ENCODE measurements around the gene DGKB. TPM values are rescaled to one million over a fixed set of nuclear protein-coding genes. Genes with fewer than 3 reads are reported as not detected.

The DGKB gene
- total RNA-seq, 1 donor from 2014 or later = 0.32 TPM

DNA sequence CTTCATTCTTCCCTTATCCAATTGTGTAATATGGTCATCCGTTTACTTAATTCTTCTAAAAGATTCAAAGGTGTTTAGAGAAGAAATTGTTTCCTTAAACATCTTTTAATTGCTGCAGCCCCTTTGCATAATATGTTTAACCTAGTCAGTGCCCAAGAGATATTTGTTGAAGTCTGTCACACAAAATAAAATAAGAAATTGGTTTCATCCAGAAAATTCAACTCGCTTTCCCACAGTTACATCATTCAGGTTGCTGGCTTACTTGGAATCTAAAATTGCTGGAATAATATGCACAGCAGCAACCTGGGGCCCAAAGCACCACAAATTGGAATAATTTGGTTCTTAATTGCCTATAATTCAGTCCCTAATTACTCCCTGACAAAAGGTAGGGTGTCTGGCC is 758.0 kb downstream of the DGKB start:
- Mint-ChIP-seq H3K4me3 (ENCODE audit: unreplicated experiment) (no peak overlapping the region), H3K4me1 (ENCODE audit: unreplicated experiment) (no peaks in the 10 kb centered on the region), H3K27ac (ENCODE audit: unreplicated experiment) (no peak overlapping the region), H3K9me3 (ENCODE audit: unreplicated experiment) (no peaks in the 10 kb centered on the region), H3K27me3 (ENCODE audit: unreplicated experiment) (peaks cover 5% of the 10 kb centered on the region), H3K36me3 (ENCODE audit: unreplicated experiment) (no peaks in the 10 kb centered on the region)
- no peak for TF ChIP-seq CTCF (IDR thresholded peaks at IDR 0.05)
- no peak for DNase-seq (ENCODE audit: extremely low spot score, unreplicated experiment)

DNA sequence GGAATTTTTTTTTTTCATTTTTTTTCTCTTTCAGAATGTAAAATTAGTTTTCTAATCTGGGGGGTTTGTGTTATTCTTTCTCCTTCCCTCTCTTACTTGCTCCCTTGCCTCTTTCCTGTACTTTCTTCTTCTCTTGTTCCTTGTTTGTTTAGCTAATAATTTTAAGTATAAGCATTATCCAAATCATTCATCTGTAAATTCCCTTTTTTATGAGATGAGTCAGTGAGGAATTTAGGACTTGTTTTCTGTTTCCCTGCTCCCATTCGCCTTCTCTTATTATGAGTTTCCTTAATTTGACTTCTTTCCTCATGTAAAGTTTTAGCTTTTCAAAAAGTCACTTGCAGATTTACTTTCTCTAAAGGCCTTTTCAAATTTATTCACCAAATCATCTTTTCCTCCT is 758.4 kb downstream of the DGKB start:
- no peak overlapping the region for H3K27ac Mint-ChIP-seq (ENCODE audit: unreplicated experiment)
- no peaks in the 10 kb centered on the region for H3K9me3 Mint-ChIP-seq (ENCODE audit: unreplicated experiment)
- H3K4me3 Mint-ChIP-seq (ENCODE audit: unreplicated experiment) = no peak overlapping the region
- no peak for TF ChIP-seq CTCF (IDR thresholded peaks at IDR 0.05)
- H3K4me1 Mint-ChIP-seq (ENCODE audit: unreplicated experiment) = no peaks in the 10 kb centered on the region
- no peak for DNase-seq (ENCODE audit: extremely low spot score, unreplicated experiment)
- H3K36me3 Mint-ChIP-seq (ENCODE audit: unreplicated experiment) = no peaks in the 10 kb centered on the region
- peaks cover 5% of the 10 kb centered on the region for H3K27me3 Mint-ChIP-seq (ENCODE audit: unreplicated experiment)

DNA sequence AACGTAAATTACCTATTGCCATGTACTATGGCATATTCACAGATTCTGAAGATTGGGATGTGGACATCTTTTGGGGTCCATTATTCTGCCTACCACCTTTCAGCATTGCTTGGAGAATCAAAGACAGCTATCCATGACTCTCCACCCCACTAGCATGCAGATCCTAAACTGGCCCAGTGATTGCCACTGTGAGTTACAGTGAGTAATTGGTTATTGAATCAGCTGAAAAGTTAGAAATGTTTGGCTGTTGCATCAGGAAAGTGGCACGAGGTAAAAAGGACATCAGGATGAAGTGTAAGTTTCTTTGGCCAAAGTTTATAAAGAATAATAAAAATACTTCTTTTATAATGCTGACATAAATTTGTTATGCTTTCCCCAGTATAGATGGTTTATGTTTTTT is 764.9 kb downstream of the DGKB start:
- Mint-ChIP-seq H3K27ac (ENCODE audit: unreplicated experiment) (no peak overlapping the region), H3K9me3 (ENCODE audit: unreplicated experiment) (no peaks in the 10 kb centered on the region), H3K4me1 (ENCODE audit: unreplicated experiment) (no peaks in the 10 kb centered on the region), H3K36me3 (ENCODE audit: unreplicated experiment) (no peaks in the 10 kb centered on the region), H3K27me3 (ENCODE audit: unreplicated experiment) (peaks cover 3% of the 10 kb centered on the region), H3K4me3 (ENCODE audit: unreplicated experiment) (no peak overlapping the region)
- no peak for TF ChIP-seq CTCF (IDR thresholded peaks at IDR 0.05)
- no peak for DNase-seq (ENCODE audit: extremely low spot score, unreplicated experiment)

GRCh38 chr7:14133752-14134151 is 768.8 kb downstream of the DGKB start:
- Mint-ChIP-seq H3K4me3 (ENCODE audit: unreplicated experiment) (no peak overlapping the region), H3K9me3 (ENCODE audit: unreplicated experiment) (no peaks in the 10 kb centered on the region), H3K27me3 (ENCODE audit: unreplicated experiment) (peaks cover 7% of the 10 kb centered on the region), H3K36me3 (ENCODE audit: unreplicated experiment) (no peaks in the 10 kb centered on the region), H3K27ac (ENCODE audit: unreplicated experiment) (no peak overlapping the region), H3K4me1 (ENCODE audit: unreplicated experiment) (no peaks in the 10 kb centered on the region)
- TF ChIP-seq CTCF (IDR thresholded peaks at IDR 0.05) = no peak
- DNase-seq (ENCODE audit: extremely low spot score, unreplicated experiment) = no peak

DNA sequence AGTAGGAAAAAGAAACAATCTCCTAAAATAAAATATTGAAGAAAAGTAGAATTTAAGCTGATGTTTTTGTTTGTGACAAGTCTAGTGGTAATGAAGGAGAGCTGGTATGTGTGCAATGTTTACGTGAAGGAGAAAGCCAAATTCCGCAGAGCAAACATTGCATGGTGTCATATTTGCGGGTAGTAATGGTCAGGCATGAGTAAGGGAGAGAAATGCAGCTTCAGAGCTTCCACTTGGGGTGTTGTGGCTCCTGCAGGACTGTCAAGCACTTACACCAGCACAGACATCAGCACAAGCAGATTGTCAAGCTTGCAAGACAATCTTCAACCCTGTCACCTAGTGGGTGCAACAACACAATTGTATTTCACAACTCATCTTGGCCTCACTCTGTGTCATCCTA is 776.6 kb downstream of the DGKB start:
- no peak overlapping the region for H3K4me3 Mint-ChIP-seq (ENCODE audit: unreplicated experiment)
- peaks cover 2% of the 10 kb centered on the region for H3K4me1 Mint-ChIP-seq (ENCODE audit: unreplicated experiment)
- no peaks in the 10 kb centered on the region for H3K36me3 Mint-ChIP-seq (ENCODE audit: unreplicated experiment)
- no peak for TF ChIP-seq CTCF (IDR thresholded peaks at IDR 0.05)
- H3K27me3 Mint-ChIP-seq (ENCODE audit: unreplicated experiment) = peaks cover 5% of the 10 kb centered on the region
- no peaks in the 10 kb centered on the region for H3K9me3 Mint-ChIP-seq (ENCODE audit: unreplicated experiment)
- no peak overlapping the region for H3K27ac Mint-ChIP-seq (ENCODE audit: unreplicated experiment)
- no peak for DNase-seq (ENCODE audit: extremely low spot score, unreplicated experiment)

Data from osteocyte (in vitro differentiated cells).